Measurements from ENCODE around the gene MYO1E.

Gene MYO1E

GRCh38 chr15:59274126-59274970 is 98.3 kb downstream of the MYO1E start:
- no peak for TF ChIP-seq POLR2A (IDR thresholded peaks at IDR 0.05; ENCODE audit: low read depth, low read length)
- no peak for FAIRE-seq
- peak; percentile 19 for DNase-seq (ENCODE audit: insufficient read length, low spot score)

- no peak for DNase-seq (ENCODE audit: insufficient read length, low spot score)
- FAIRE-seq: no peak
- TF ChIP-seq POLR2A (IDR thresholded peaks at IDR 0.05; ENCODE audit: low read depth, low read length): no peak
These were observed 99.4 kb downstream of the MYO1E start for GRCh38 chr15:59273234-59273633.

GRCh38 chr15:59271595-59272201 is 101.0 kb downstream of the MYO1E start:
- TF ChIP-seq POLR2A (IDR thresholded peaks at IDR 0.05; ENCODE audit: low read depth, low read length): no peak
- no peak for FAIRE-seq
- DNase-seq (ENCODE audit: insufficient read length, low spot score): no peak

- FAIRE-seq: no peak
- no peak for DNase-seq (ENCODE audit: insufficient read length, low spot score)
- TF ChIP-seq POLR2A (IDR thresholded peaks at IDR 0.05; ENCODE audit: low read depth, low read length): no peak
These were observed 103.7 kb downstream of the MYO1E start for GRCh38 chr15:59268852-59269407.

GRCh38 chr15:59268168-59268851 is 104.4 kb downstream of the MYO1E start:
- no peak for TF ChIP-seq POLR2A (IDR thresholded peaks at IDR 0.05; ENCODE audit: low read depth, low read length)
- DNase-seq (ENCODE audit: insufficient read length, low spot score) (peak; percentile 15), FAIRE-seq (no peak)

- DNase-seq (ENCODE audit: insufficient read length, low spot score) (no peak), FAIRE-seq (no peak)
- no peak for TF ChIP-seq POLR2A (IDR thresholded peaks at IDR 0.05; ENCODE audit: low read depth, low read length)
These were observed 106.6 kb downstream of the MYO1E start for GRCh38 chr15:59266028-59266427.

GRCh38 chr15:59262316-59262715 is 110.4 kb downstream of the MYO1E start:
- no peak for TF ChIP-seq POLR2A (IDR thresholded peaks at IDR 0.05; ENCODE audit: low read depth, low read length)
- no peak for DNase-seq (ENCODE audit: insufficient read length, low spot score)
- no peak for FAIRE-seq

- FAIRE-seq (no peak), DNase-seq (ENCODE audit: insufficient read length, low spot score) (no peak)
These were observed 112.6 kb downstream of the MYO1E start for GRCh38 chr15:59260090-59260489.

GRCh38 chr15:59259137-59259943 is 113.3 kb downstream of the MYO1E start:
- DNase-seq (ENCODE audit: insufficient read length, low spot score): no peak
- FAIRE-seq: no peak
- TF ChIP-seq POLR2A (IDR thresholded peaks at IDR 0.05; ENCODE audit: low read depth, low read length): no peak

More at GRCh38 chr15:59260090-59260489, 112.6 kb downstream of the MYO1E start:
- no peak for TF ChIP-seq POLR2A (IDR thresholded peaks at IDR 0.05; ENCODE audit: low read depth, low read length)

- FAIRE-seq (no peak), DNase-seq (ENCODE audit: insufficient read length, low spot score) (no peak)
- no peak for TF ChIP-seq POLR2A (IDR thresholded peaks at IDR 0.05; ENCODE audit: low read depth, low read length)
These were observed 114.4 kb downstream of the MYO1E start for GRCh38 chr15:59258317-59258716.

- DNase-seq (ENCODE audit: insufficient read length, low spot score) (no peak), FAIRE-seq (no peak)
- no peak for TF ChIP-seq POLR2A (IDR thresholded peaks at IDR 0.05; ENCODE audit: low read depth, low read length)
These were observed 115.5 kb downstream of the MYO1E start for GRCh38 chr15:59257140-59257539.

- no peak for FAIRE-seq
These were observed 116.2 kb downstream of the MYO1E start for GRCh38 chr15:59256482-59256881.

GRCh38 chr15:59255680-59256336 is 116.9 kb downstream of the MYO1E start:
- FAIRE-seq: no peak
- no peak for DNase-seq (ENCODE audit: insufficient read length, low spot score)
- no peak for TF ChIP-seq POLR2A (IDR thresholded peaks at IDR 0.05; ENCODE audit: low read depth, low read length)

More at GRCh38 chr15:59256482-59256881, 116.2 kb downstream of the MYO1E start:
- TF ChIP-seq POLR2A (IDR thresholded peaks at IDR 0.05; ENCODE audit: low read depth, low read length): no peak
- DNase-seq (ENCODE audit: insufficient read length, low spot score): no peak
